Stimulated activated CD4-positive, alpha-beta T cell treated with anti-CD3 and anti-CD28 coated beads, Interleukin-2, amount 100 ng/mL, for 24 hours (primary cell): ENCODE results near the gene SIM2.

Source experiments
- DNase-seq, 2 donors: peaks; one replicate each; pipeline ENCODE4 v3.0.0-alpha.2; 2020

Gene SIM2

GRCh38 chr21:36769051-36769839, 70.3 kb downstream of the SIM2 start:
- DNase-seq, result no peak

GRCh38 chr21:36773117-36773516, 74.2 kb downstream of the SIM2 start:
- no peak for DNase-seq

DNA sequence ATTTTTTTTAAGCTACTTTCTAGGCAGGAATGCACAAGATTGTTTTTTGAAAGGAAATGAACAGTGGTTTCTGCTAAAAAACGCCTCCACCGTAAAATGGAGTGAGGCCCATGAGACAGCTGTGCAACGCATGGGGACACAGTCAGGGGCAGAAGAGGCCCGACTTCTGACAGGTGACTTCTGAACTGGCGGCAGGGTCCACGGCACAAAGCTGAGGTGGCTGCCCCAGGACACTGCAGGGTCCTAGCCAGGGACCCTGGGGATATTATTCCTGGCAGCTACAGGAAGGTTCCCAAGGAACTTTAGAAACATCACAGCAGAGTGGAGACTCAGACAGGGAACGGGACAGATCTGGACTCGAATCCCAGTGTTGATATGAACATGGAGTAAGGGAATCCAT, 75.1 kb downstream of the SIM2 start:
- no peak for DNase-seq

- no peak for DNase-seq
Measured at GRCh38 chr21:36776981-36777617, 78.2 kb downstream of the SIM2 start.

DNA sequence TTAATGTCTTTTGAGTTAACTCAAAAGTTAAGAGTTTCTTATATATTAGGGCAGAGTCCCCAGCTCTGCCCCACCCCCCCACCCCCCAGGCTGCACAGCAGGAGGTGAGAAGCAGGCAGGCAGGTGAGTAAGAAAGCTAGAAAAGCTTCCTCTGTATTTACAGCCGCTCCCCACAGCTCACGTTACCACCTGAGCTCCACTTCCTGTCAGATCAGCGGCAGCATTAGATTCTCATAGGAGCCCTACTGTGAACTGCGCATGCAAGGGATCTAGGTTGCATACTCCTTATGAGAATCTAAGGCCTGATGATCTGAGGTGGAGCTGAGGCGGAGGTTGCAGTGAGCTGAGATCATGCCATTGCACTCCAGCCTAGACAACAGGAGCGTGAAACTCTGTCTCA, 81.9 kb downstream of the SIM2 start:
- DNase-seq, result no peak

DNA sequence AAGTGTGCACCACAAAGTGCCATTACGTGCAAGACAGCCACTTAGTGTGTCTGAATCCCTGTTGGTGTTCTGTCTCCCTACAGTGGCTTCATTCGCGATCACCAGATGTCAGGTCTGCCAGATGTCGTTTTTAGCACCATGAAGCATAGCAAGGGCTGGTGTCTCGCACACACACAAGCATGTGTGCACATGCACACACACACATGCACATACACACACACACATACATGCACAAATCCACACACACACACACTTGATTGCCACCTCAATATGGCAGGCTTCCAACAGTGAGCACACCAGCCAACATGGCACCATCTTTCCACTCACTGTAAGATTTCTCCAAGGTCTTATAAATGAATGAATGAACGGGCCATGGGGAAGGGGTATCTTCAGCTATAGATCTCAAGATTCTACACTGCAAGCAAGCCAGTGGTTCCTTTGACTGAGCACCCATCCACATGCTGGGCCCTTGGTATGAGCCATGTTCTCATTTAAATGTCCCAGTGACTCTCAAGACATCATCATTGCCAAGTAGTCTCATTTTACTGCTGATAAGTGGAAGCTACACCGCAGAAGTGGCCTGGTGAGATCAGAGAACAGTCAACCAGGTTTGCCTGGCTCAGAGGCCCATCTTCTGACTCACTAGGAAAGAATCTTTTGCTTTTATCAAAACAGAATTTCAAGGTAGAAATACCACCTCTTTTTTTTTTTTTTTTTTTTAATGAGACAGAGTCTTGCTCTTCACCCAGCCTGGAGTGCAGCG, 84.9 kb downstream of the SIM2 start:
- no peak for DNase-seq

DNA sequence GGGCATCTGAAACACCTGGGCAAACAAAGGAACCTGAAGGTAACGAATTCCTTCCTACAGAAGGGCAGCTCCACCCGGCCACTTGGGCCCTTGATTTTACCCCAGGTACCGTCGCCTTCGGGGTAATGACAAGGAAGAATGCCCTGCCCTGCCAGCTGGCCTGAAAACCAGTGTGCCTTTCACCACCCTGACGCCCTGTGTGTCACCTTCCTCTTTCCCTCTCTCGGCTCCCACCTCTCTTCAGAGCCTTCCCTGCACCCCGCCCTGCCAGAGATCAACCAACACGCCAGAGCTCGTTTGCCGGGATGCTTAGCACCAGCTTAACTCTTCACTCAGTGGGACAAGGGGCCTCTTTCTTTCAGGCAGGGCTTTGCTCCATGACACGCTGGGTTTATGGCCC, 86.0 kb downstream of the SIM2 start:
- no peak for DNase-seq

- no peak for DNase-seq
Measured at GRCh38 chr21:36785615-36786014, 86.7 kb downstream of the SIM2 start.

- no peak for DNase-seq
Measured at GRCh38 chr21:36786186-36786585, 87.3 kb downstream of the SIM2 start.

- DNase-seq, result no peak
Measured at GRCh38 chr21:36788120-36788638, 89.3 kb downstream of the SIM2 start.

GRCh38 chr21:36790616-36791015, 91.7 kb downstream of the SIM2 start:
- no peak for DNase-seq

DNA sequence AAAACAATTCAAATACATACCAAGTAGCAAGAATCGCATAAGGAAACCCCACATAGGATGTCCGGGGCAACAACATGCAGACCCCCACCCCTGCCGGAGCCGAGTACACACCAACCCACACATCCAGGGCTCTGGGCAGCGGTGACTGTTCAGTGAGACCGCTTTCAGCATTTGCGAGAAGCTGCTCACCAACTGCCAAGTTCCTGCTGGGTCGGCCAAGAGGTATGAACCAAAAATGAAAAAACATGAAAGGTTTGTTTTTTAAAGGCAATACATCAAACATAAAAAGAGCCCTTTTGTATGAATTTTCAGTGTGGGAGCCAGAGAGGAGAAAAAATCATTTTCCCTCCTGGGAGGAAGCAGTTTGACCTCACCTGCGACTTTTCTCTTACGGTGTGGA, 92.3 kb downstream of the SIM2 start:
- no peak for DNase-seq

GRCh38 chr21:36791695-36792470, 93.0 kb downstream of the SIM2 start:
- DNase-seq, result no peak

DNA sequence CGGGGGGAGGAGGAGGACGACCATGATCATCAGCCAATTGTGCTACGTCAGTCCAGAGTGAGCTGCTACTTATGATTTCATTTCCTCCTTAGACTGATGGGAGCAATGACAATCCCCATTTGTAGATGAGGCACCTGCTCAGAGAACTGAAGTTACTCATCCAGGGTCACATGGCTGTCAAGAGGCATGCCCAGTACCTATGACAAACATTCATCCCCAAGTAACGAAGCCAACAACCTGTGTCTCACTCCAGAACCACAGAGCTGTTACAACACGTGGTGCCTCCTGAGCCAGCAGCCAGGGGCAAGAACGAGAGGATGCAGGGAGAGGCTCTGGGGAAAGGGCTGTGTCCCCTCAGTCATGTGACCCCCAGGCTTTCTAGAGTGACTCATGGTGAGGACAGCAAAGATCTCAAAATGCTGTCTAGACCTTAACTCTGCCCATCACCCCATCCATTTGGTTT, 93.6 kb downstream of the SIM2 start:
- DNase-seq, result no peak

DNA sequence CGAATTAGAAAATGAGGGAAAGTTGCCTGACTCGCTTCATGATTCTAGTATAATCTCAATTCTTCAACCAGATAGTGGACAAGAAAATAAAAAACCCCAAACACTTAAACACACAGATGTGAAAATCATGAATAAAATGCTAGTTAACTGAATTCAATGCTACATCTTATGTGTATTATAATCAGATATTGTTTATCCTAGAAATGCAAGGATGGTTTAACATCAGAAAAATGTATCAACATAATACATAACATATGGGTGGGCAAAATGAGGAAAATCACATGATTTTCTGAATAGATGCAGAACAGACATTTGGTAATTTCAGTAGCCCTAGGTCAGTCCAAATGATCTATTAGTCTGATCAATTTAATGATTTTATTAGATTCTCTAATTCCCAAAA, 97.2 kb downstream of the SIM2 start:
- DNase-seq, result no peak

- DNase-seq, result no peak
Measured at GRCh38 chr21:36798491-36798890, 99.6 kb downstream of the SIM2 start.
